Keratinocyte (primary cell): ENCODE results near the gene SKI. TPM values are rescaled to one million over a fixed set of nuclear protein-coding genes. Genes with fewer than 3 reads are reported as not detected.

Experiments
- DNase-seq: peaks from one replicate; pipeline ENCODE4 v3.0.0-alpha.2; 2011; ENCODE audit warnings: low read depth, missing footprints, low spot score
- FAIRE-seq: peaks from 2 replicates; lab custom pipeline; 2011; peaks lifted over from hg19 to GRCh38; lab: Jason Lieb, UNC
- H2AFZ ChIP-seq: 2 replicates; pipeline ENCODE4 v1.6.0; 2012; ENCODE audit warnings: low read length, control low read depth, inconsistent platforms; ENCODE audit not compliant: control insufficient read depth
- H3K27ac ChIP-seq: 2 replicates; pipeline ENCODE4 v1.5.1; 2011; ENCODE audit warnings: low read length; ENCODE audit not compliant: control insufficient read depth, insufficient read depth
- H3K27me3 ChIP-seq: 3 replicates; pipeline ENCODE4 v1.6.0; 2011; ENCODE audit warnings: low read length; ENCODE audit not compliant: control insufficient read depth, insufficient read depth; ENCODE audit errors: extremely low read depth
- H3K36me3 ChIP-seq, 2 experiments: 2 replicates in 1 of 2; 3 replicates in 1 of 2; pipeline ENCODE4 v1.5.1; 2011; ENCODE audit warnings: low read length in 2 of 2, mild to moderate bottlenecking in 1 of 2; ENCODE audit not compliant: control insufficient read depth in 2 of 2, insufficient read depth in 2 of 2; ENCODE audit errors: extremely low read depth in 1 of 2
- H3K4me1 ChIP-seq: 3 replicates; pipeline ENCODE4 v1.5.1; 2011; ENCODE audit warnings: low read length; ENCODE audit not compliant: control insufficient read depth, insufficient read depth; ENCODE audit errors: extremely low read depth
- H3K4me2 ChIP-seq: 3 replicates; pipeline ENCODE4 v1.6.0; 2011; ENCODE audit warnings: low read depth, low read length; ENCODE audit not compliant: control insufficient read depth, insufficient read depth; ENCODE audit errors: extremely low read depth
- H3K4me3 ChIP-seq, 3 experiments: fragments of 200-600 bp in 1 of 3; sonication (generic) in 1 of 3; 2 replicates in 2 of 3; 3 replicates in 1 of 3; pipeline ENCODE4 v1.5.1; 2011 to 2016; ENCODE audit warnings: low read length in 3 of 3, mild to moderate bottlenecking in 3 of 3, control low read depth in 2 of 3, inconsistent platforms in 1 of 3, low read depth in 1 of 3, mixed read lengths in 1 of 3, mixed run types in 1 of 3, moderate library complexity in 1 of 3; ENCODE audit not compliant: control insufficient read depth in 2 of 3, insufficient read depth in 2 of 3; ENCODE audit errors: extremely low read depth in 1 of 3
- H3K79me2 ChIP-seq: 2 replicates; pipeline ENCODE4 v1.6.0; 2012; ENCODE audit warnings: low read length; ENCODE audit not compliant: control insufficient read depth, insufficient read depth
- H3K9ac ChIP-seq: 3 replicates; pipeline ENCODE4 v1.6.0; 2011; ENCODE audit warnings: low read length; ENCODE audit not compliant: control insufficient read depth, insufficient read depth; ENCODE audit errors: extremely low read depth
- H3K9me1 ChIP-seq: 3 replicates; pipeline ENCODE4 v1.6.0; 2011; ENCODE audit warnings: low read length; ENCODE audit not compliant: control insufficient read depth, insufficient read depth; ENCODE audit errors: extremely low read depth
- H3K9me3 ChIP-seq: 2 replicates; pipeline ENCODE4 v1.5.1; 2012; ENCODE audit warnings: low read depth, low read length; ENCODE audit not compliant: control insufficient read depth
- H4K20me1 ChIP-seq: 3 replicates; pipeline ENCODE4 v1.6.0; 2011; ENCODE audit warnings: low read length; ENCODE audit not compliant: control insufficient read depth, insufficient read depth; ENCODE audit errors: extremely low read depth
- CTCF ChIP-seq, 3 experiments: IDR thresholded peaks in 1 of 3; conservative IDR thresholded peaks in 1 of 3; optimal IDR thresholded peaks in 1 of 3; 2 replicates in 2 of 3; 3 replicates in 1 of 3; pipeline versions ENCODE3 to v1.5.1; 2011; ENCODE audit warnings: low read length in 3 of 3, mild to moderate bottlenecking in 3 of 3, moderate library complexity in 2 of 3, control low read depth in 1 of 3, inconsistent platforms in 1 of 3; ENCODE audit not compliant: insufficient read depth in 2 of 3; ENCODE audit errors: extremely low read depth in 1 of 3
- EZH2 ChIP-seq: IDR thresholded peaks from one replicate; pipeline ENCODE4 v1.6.1; 2012; ENCODE audit warnings: inconsistent platforms, mild to moderate bottlenecking, low read length, moderate library complexity
- dilution Hi-C: fragments of 300-500 bp; cut with MboI; formaldehyde crosslinking; loops from one replicate; pipeline ENCODE4 v1.7.0; 2020; ENCODE audit warnings: low sequenced_read_pairs; ENCODE audit not compliant: extremely low pct_ligation_motif_present
- polyA plus RNA-seq, 5 experiments: library from polyadenylated mRNA; depleted of rRNA in 3 of 5; stranded (reverse) in 3 of 5; stranded (forward) in 1 of 5; unstranded in 1 of 5; fragments of >200 nt; gene quantifications; 1 replicate in 1 of 5; 2 replicates in 3 of 5; 3 replicates in 1 of 5; pipeline versions ENCODE4 v1.2.1 to v1.2.3, GENCODE V29; 2011 to 2012; ENCODE audit warnings: missing spikeins in 2 of 5, low read depth in 1 of 5, low replicate concordance in 1 of 5

SKI gene
- polyA plus RNA-seq, 1 donor (not counting 4 experiments of a cell fraction or from before 2014, with no cell fraction given) = 4.8 TPM

- no peaks in the 10 kb centered on the region for H3K9me1 ChIP-seq
- H3K27ac ChIP-seq = no peak overlapping the region
- H3K79me2 ChIP-seq = peaks cover 3% of the 10 kb centered on the region
- H3K36me3 ChIP-seq = peaks cover 0 to 8% of the 10 kb centered on the region in 2 experiments
- no peak overlapping the region for H3K4me3 ChIP-seq
- H3K4me2 ChIP-seq = no peak overlapping the region
- DNase-seq = no peak
- TF ChIP-seq EZH2 (no peak), CTCF (optimal IDR thresholded peaks at IDR 0.05 in 1 of 3, IDR thresholded peaks at IDR 0.05 in 1 of 3, conservative IDR thresholded peaks at IDR 0.05 in 1 of 3; ENCODE audit: extremely low read depth in 1 of 3, insufficient read depth in 2 of 3, low read length in 3 of 3) (no peak)
- dilution Hi-C loops = no loop called here
- H2AFZ ChIP-seq = no peak overlapping the region
- peaks cover 4% of the 10 kb centered on the region for H4K20me1 ChIP-seq
- peaks cover 3% of the 10 kb centered on the region for H3K4me1 ChIP-seq
- FAIRE-seq = no peak
- no peaks in the 10 kb centered on the region for H3K27me3 ChIP-seq
- no peaks in the 10 kb centered on the region for H3K9me3 ChIP-seq
- no peak overlapping the region for H3K9ac ChIP-seq
These were observed 42.0 kb upstream of the SKI start for GRCh38 chr1:2185880-2186855.

GRCh38 chr1:2186901-2187300 lies 41.2 kb upstream of the SKI start:
- H3K4me3 ChIP-seq = no peak overlapping the region
- peaks cover 4% of the 10 kb centered on the region for H4K20me1 ChIP-seq
- no peak for DNase-seq
- H3K4me1 ChIP-seq = peaks cover 3% of the 10 kb centered on the region
- no peaks in the 10 kb centered on the region for H3K9me3 ChIP-seq
- no peak for FAIRE-seq
- H3K36me3 ChIP-seq = peaks cover 0 to 8% of the 10 kb centered on the region in 2 experiments
- H3K9me1 ChIP-seq = no peaks in the 10 kb centered on the region
- no peak overlapping the region for H3K9ac ChIP-seq
- no peak overlapping the region for H3K4me2 ChIP-seq
- H2AFZ ChIP-seq = no peak overlapping the region
- no peaks in the 10 kb centered on the region for H3K27me3 ChIP-seq
- dilution Hi-C loops = no loop called here
- TF ChIP-seq CTCF (optimal IDR thresholded peaks at IDR 0.05 in 1 of 3, IDR thresholded peaks at IDR 0.05 in 1 of 3, conservative IDR thresholded peaks at IDR 0.05 in 1 of 3; ENCODE audit: extremely low read depth in 1 of 3, insufficient read depth in 2 of 3, low read length in 3 of 3) (no peak), EZH2 (no peak)
- no peak overlapping the region for H3K27ac ChIP-seq
- peaks cover 3% of the 10 kb centered on the region for H3K79me2 ChIP-seq
